Measurements from ENCODE around the gene RNF7. TPM values are rescaled to one million over a fixed set of nuclear protein-coding genes. Genes with fewer than 3 reads are reported as not detected.
A peak's percentile ranks its signal among the peaks of the same experiment; 100 is the strongest.

Gene RNF7
- polyA plus RNA-seq, 3 donors: 92.2 to 206 (median 187) TPM

DNA sequence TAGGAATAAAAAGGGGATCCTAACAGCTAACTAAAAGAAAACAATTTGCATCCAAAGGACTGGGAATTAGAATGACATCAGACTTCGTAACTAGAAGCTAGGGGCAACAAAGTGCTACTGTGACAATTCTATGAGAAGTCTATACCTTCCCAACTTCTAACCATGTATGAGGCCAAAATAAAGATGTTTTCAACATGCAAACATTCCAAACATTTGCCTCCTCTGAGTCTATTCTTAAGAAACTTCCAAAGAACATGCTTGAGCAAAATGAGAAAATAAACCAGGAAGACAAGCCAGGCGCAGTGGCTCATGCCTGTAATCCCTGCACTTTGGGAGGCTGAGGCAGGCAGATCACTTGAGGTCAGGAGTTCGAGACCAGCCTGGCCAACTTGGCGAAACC, 13.1 kb upstream of the RNF7 start:
- DNase-seq: no peak
- Histone ChIP-seq H3K9ac (ENCODE audit: insufficient read depth, low read length, poor library complexity, severe bottlenecking) (no peak overlapping the region), H3K4me1 (ENCODE audit: control insufficient read depth in 1 of 2, insufficient read depth in 2 of 2, low read length in 2 of 2) (no peaks in the 10 kb centered on the region), H3K9me3 (replicated peaks in 1 of 2; ENCODE audit: control insufficient read depth in 1 of 2, insufficient read depth in 1 of 2, low read length in 2 of 2) (no peaks in the 10 kb centered on the region), H3K79me2 (ENCODE audit: insufficient read depth, low read length) (no peaks in the 10 kb centered on the region), H3K4me2 (replicated peaks; ENCODE audit: extremely low read depth, low read length, poor library complexity, severe bottlenecking) (no peak overlapping the region), H3K27me3 (ENCODE audit: control insufficient read depth in 2 of 2, insufficient read depth in 2 of 2, low read length in 2 of 2) (no peaks in the 10 kb centered on the region), H3K36me3 (replicated peaks in 1 of 2; ENCODE audit: control insufficient read depth in 1 of 2, insufficient read depth in 2 of 2, low read length in 2 of 2) (no peaks in the 10 kb centered on the region), H4K20me1 (ENCODE audit: insufficient read depth, low read length) (no peaks in the 10 kb centered on the region), H3K27ac (ENCODE audit: low read depth in 1 of 2, low read length in 2 of 2) (no peak overlapping the region), H2AFZ (ENCODE audit: insufficient read depth, low read depth, low read length, poor library complexity, severe bottlenecking) (no peak overlapping the region), H3K4me3 (replicated peaks in 1 of 3; ENCODE audit: low read depth in 2 of 3, low read length in 3 of 3) (no peak overlapping the region)
- intact Hi-C loops (cut with micrococcal nuclease): no loop called here
- Mint-ChIP-seq H3K9me3 (peaks cover 0 to 1% (median 0%) of the 10 kb centered on the region in 7 donors), H3K27me3 (ENCODE audit: low read depth in 3 of 3) (peaks cover 0 to 4% (median 0%) of the 10 kb centered on the region in 3 donors), H3K4me1 (peaks cover 12% of the 10 kb centered on the region), H3K27ac (peak overlapping the region in 1 of 7 donors; percentile 14), H3K4me3 (no peak overlapping the region), H3K36me3 (no peaks in the 10 kb centered on the region)
- TF ChIP-seq, protein P1, sequence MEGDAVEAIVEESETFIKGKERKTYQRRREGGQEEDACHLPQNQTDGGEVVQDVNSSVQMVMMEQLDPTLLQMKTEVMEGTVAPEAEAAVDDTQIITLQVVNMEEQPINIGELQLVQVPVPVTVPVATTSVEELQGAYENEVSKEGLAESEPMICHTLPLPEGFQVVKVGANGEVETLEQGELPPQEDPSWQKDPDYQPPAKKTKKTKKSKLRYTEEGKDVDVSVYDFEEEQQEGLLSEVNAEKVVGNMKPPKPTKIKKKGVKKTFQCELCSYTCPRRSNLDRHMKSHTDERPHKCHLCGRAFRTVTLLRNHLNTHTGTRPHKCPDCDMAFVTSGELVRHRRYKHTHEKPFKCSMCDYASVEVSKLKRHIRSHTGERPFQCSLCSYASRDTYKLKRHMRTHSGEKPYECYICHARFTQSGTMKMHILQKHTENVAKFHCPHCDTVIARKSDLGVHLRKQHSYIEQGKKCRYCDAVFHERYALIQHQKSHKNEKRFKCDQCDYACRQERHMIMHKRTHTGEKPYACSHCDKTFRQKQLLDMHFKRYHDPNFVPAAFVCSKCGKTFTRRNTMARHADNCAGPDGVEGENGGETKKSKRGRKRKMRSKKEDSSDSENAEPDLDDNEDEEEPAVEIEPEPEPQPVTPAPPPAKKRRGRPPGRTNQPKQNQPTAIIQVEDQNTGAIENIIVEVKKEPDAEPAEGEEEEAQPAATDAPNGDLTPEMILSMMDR (IDR thresholded peaks at IDR 0.05): no peak
- 100% methylated on average over 1 of the region's 4 CpGs for WGBS (ENCODE audit: insufficient coverage)

DNA sequence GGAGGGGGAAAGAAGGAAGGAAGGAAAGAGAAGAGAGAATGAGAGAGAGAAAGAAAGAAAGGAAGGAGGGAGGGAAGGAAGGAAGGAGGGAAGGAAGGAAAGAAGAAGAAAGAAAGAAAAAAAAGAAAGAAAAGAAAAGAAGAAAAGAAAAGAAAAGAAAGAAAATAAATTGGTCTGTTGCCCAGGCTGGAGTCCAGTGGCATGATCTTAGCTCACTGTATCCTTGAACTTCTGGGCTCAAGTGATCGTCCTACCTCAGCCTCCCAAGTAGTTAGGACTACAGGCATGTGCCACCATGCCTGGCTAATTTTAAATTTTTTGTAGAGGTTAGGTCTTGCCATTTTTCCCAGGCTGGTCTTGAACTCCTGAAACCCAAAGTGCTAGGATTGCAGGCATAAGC, 11.6 kb upstream of the RNF7 start:
- peak overlapping the region in 1 of 7 donors; percentile 21 for H3K27ac Mint-ChIP-seq
- Histone ChIP-seq H3K9ac (ENCODE audit: insufficient read depth, low read length, poor library complexity, severe bottlenecking) (no peak overlapping the region), H2AFZ (ENCODE audit: insufficient read depth, low read depth, low read length, poor library complexity, severe bottlenecking) (no peak overlapping the region), H3K36me3 (replicated peaks in 1 of 2; ENCODE audit: control insufficient read depth in 1 of 2, insufficient read depth in 2 of 2, low read length in 2 of 2) (no peaks in the 10 kb centered on the region), H3K4me3 (replicated peaks in 1 of 3; ENCODE audit: low read depth in 2 of 3, low read length in 3 of 3) (no peak overlapping the region), H3K4me1 (ENCODE audit: control insufficient read depth in 1 of 2, insufficient read depth in 2 of 2, low read length in 2 of 2) (no peaks in the 10 kb centered on the region), H4K20me1 (ENCODE audit: insufficient read depth, low read length) (no peaks in the 10 kb centered on the region), H3K27ac (ENCODE audit: low read depth in 1 of 2, low read length in 2 of 2) (no peak overlapping the region), H3K9me3 (replicated peaks in 1 of 2; ENCODE audit: control insufficient read depth in 1 of 2, insufficient read depth in 1 of 2, low read length in 2 of 2) (no peaks in the 10 kb centered on the region), H3K27me3 (ENCODE audit: control insufficient read depth in 2 of 2, insufficient read depth in 2 of 2, low read length in 2 of 2) (no peaks in the 10 kb centered on the region), H3K79me2 (ENCODE audit: insufficient read depth, low read length) (no peaks in the 10 kb centered on the region), H3K4me2 (replicated peaks; ENCODE audit: extremely low read depth, low read length, poor library complexity, severe bottlenecking) (no peak overlapping the region)
- TF ChIP-seq, protein P1 (IDR thresholded peaks at IDR 0.05): no peak
- 100% methylated on average over 1 of the region's 1 CpG for WGBS (ENCODE audit: insufficient coverage)
- H3K27me3 Mint-ChIP-seq (ENCODE audit: low read depth in 3 of 3): peaks cover 0 to 2% (median 0%) of the 10 kb centered on the region in 3 donors
- H3K9me3 Mint-ChIP-seq: peaks cover 0 to 1% (median 0%) of the 10 kb centered on the region in 7 donors
- no peak for DNase-seq
- no peaks in the 10 kb centered on the region for H3K36me3 Mint-ChIP-seq
- intact Hi-C loops (cut with micrococcal nuclease): no loop called here
- H3K4me3 Mint-ChIP-seq: no peak overlapping the region
- peaks cover 12% of the 10 kb centered on the region for H3K4me1 Mint-ChIP-seq

Data from CD14-positive monocyte (primary cell).